NCI-H524 (cell line): ENCODE data around the gene OSR1.

ENCODE experiments used
- DNase-seq, 2 experiments: peaks; one replicate each; lab custom pipeline; 2025; lab: John Stamatoyannopoulos, UW

Gene OSR1

GRCh38 chr2:19359021-19359357 is 566 bp upstream of the OSR1 start:
- no peak for DNase-seq

GRCh38 chr2:19357402-19358241 is 801 bp downstream of the OSR1 start:
- DNase-seq: peak; percentile 37 to 39

- no peak for DNase-seq
These were observed 1.6 kb downstream of the OSR1 start for GRCh38 chr2:19356545-19357401.

- no peak for DNase-seq
These were observed 2.4 kb downstream of the OSR1 start for GRCh38 chr2:19355931-19356544.

- no peak for DNase-seq
These were observed 3.0 kb downstream of the OSR1 start for GRCh38 chr2:19355416-19355821.

- DNase-seq: no peak
These were observed 3.4 kb downstream of the OSR1 start for GRCh38 chr2:19355014-19355405.

GRCh38 chr2:19353721-19354050 is 4.7 kb downstream of the OSR1 start:
- DNase-seq: no peak

GRCh38 chr2:19352946-19353720 is 5.3 kb downstream of the OSR1 start:
- no peak for DNase-seq

- DNase-seq: no peak
These were observed 6.3 kb downstream of the OSR1 start for GRCh38 chr2:19351899-19352697.

GRCh38 chr2:19351499-19351898 is 6.9 kb downstream of the OSR1 start:
- DNase-seq: no peak

GRCh38 chr2:19350678-19351401 is 7.6 kb downstream of the OSR1 start:
- DNase-seq: no peak

- no peak for DNase-seq
These were observed 8.3 kb downstream of the OSR1 start for GRCh38 chr2:19349911-19350677.

GRCh38 chr2:19348692-19349091 is 9.7 kb downstream of the OSR1 start:
- no peak for DNase-seq

GRCh38 chr2:19347619-19348562 is 10.5 kb downstream of the OSR1 start:
- DNase-seq: peak; percentile 84 to 93

GRCh38 chr2:19346983-19347618 is 11.3 kb downstream of the OSR1 start:
- no peak for DNase-seq

- no peak for DNase-seq
These were observed 20.7 kb downstream of the OSR1 start for GRCh38 chr2:19337742-19338141.

GRCh38 chr2:19337202-19337601 is 21.2 kb downstream of the OSR1 start:
- DNase-seq: no peak

- DNase-seq: no peak
These were observed 21.6 kb downstream of the OSR1 start for GRCh38 chr2:19336781-19337180.
